Activated CD4-positive, alpha-beta T cell treated with anti-CD3 and anti-CD28 coated beads, Interleukin-2, Interleukin-6, amounts not matched to agents 100 ng/mL and 50 ng/mL, durations not matched to agents 16 hours and 8 hours (primary cell): ENCODE measurements around the gene PIAS1.
"Not testable (repeated sequence)": the region's sequence is repeated elsewhere in the genome, so short reads cannot be mapped to it uniquely, and the experiment has no call there.

Experiments used
- DNase-seq: peaks from one replicate; pipeline ENCODE4 v3.0.0-alpha.2; 2020

The PIAS1 gene

DNA sequence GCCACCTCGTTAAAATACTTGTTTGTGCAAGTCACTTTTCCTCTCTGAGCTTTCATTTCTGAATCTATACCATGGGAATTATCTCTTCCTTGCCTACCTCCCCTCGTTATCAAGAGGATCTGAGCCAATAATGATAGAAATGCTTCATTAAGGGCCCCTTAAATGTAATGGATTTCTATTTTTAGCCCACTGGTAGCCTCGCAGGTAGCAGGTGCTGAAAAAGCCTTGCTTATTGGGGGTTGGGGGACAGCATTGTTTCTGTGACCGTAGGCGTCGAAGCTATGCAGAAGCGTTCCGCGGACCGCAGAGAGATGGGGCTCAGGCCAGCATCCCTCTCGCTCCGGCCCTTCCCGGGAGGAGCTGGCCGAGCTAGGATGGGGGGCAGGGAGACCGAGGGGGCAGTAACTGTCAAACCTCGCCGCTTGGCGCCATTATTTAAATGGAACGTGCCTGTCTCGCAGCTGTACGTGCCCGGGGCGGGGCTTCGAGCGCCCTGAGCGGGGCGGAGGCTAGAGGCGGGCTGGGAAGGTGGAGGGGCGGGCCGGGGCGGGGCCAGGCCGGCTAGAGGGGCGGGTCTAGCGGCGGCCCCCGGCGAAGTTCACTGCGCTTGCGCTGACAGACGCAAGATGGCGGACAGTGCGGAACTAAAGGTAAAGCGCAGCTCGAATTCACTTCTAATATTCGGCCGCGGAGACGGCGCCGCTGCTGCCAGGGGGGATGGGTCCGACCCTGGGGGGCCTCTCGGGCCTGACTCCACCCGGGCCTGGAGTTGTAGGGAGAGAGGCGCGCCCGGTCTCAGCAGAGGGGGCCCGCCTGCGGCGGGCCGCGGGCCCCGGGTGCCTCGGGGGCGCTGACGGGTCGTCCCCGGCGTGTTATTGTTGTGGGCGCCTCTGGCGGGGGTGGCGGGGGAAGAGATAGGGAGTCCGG lies at the start of gene PIAS1:
PIAS1 (plus strand) TSS at position 615 of the 927 bp plus-strand sequence; CDS start at position 627, 12 bp downstream.
- peak; percentile 97 for DNase-seq

DNA sequence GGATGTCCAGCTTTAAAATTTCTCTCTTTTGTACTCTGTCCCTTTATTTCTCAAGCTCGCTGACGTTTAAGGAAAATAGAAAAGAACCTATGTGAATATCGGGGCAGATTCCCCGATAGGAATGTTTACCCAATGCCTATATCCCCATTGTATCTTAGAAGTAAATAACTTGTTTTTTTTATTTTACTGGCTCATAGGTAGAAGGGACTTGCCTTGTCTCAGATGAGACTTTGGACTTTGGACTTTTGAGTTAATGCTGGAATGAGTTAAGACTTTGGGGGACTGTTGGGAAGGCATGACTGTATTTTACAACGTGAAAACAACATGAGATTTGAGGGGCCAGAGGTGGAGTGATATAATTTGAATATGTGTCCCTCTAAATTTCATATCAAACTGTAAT lies 46.5 kb upstream of the PIAS1 start:
- DNase-seq: not testable (repeated sequence)

DNA sequence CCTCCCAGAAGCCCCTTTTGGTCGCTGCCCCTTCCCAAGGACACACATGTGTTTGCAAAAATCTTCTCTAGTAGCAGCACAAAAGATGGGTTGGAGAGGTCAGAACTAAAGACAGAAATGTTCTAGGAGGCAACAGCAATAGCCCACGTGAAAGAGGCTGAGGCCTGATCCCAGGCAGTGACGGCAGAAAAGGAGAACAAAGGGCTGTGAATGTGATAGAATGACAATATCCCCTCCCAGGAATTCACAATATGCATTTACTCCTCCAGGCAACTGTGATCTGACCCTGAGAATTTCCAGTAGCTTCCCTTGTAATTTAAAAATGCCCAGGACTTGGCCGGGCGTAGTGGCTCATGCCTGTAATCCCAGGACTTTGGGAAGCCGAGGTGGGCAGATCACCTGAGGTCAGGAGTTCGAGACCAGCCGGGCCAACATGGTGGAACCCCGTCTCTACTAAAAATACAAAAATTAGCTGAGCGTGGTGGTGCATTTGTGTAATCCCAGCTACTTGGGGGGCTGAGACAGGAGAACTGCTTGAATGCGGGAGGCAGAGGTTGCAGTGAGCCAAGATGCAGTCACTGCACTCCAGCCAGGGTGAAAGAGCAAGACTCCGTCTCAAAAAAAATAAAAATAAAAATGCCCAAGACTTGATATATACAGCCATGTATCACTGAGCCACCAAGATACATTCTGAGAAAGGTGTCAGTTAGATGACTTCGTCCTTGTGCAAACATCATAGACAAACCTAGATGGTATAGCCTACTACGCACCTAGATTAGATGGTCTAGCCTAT lies 43.6 kb upstream of the PIAS1 start:
- DNase-seq: no peak

DNA sequence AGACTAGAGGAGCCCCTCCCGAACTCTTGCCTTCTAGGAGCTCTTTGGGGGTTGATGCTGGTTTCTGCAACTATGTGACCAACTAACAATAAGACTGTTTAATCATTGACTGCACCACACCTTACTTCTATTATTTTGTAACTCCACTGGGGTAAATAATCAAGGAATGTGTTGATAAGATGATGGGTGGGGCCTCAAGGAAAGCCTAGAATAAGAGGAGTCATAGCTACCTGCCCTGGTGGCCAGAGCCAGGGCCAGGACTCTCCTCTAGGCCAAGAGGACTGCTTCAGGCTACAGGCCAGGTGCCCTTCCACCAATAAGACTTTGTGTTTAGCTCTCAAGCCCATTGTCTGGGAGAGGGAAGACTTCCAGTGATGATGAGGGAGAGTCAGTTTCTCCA lies 41.2 kb upstream of the PIAS1 start:
- DNase-seq: no peak

DNA sequence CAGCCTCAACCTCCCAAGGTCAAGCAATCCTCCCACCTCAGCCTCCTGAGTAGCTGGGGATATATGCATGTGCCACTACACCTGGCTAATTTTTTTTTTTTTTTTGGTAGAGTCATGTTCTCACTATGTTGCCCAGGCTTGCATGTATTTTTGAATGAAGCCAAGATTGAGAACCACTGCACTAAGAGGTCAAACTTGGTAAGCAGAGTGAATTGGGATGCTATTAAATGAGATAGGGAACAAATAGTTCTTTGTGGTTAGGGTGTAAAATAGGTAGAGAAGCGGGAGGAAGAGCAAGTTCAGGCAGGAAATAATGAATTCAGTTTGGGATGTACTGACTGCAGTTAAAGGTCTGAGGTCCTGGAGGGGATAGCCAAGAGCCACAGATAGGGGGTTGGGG lies 39.9 kb upstream of the PIAS1 start:
- no peak for DNase-seq

DNA sequence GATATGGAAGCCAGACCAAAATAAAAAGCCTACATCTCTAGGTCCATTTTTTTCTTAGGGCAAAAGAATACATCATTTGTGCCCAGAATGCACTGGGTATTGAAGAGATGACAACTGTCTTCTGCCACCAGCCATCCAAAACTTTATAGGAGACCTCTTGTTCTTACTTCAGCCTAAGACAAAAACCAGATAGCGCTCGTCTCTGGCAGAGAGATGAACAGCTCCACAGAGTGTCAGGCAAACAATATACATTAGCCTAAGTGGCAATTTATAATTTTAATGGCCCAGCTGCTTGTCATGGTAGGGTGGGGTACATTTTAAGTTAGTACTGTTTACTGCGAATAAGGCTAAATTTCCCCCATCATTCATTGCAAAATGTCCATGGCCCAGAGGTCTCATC lies 38.9 kb upstream of the PIAS1 start:
- no peak for DNase-seq

DNA sequence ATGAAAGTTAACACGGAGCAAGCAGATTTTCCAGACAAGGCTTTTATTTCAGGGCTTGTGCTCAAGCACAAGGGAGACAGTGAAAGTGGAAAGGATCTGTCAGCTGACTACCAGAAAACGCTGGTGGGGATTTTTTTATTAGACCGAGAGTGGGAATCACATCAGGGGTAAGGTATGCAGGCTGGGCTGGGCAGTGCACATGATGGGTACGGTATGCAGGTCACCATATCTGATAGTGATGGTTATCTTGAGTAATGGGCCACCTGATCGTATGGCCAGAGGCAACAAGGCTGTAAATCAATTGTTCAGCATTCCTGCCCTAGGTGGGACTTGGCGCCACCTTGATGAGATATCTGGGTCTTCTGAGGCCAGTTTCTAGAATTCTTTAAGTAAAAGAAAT lies 36.9 kb upstream of the PIAS1 start:
- DNase-seq: no peak

DNA sequence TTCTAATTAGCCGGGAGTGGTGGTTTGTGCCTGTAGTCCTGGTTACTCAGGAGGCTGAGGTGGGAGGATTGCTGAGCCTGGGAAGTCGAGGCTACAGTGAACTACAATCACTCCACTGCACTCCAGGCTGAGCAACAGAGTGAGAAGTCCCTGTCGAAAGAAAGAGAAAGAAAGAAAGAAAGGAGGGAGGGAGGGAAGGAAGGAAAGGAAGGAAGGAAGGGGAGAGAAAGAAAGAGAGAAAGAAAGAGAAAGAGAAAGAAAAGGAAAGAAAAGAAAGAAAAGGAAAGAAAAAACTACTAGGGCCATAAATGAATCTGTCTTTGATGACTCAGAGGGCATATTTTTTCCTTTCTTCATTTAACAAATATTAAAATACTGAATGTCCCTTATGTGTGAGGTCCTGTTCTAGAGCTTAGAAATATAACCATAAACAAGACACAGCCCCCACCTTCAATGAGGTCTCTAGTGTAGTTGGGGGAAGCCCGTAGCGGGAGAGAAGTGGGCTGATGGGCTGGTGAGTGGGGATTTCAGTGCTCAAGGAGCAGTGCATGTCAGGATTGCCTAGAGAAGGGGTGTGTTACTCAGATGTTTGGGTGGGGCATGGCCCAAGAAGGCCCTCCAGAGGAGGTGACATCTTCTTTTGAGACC lies 35.2 kb upstream of the PIAS1 start:
- no peak for DNase-seq

DNA sequence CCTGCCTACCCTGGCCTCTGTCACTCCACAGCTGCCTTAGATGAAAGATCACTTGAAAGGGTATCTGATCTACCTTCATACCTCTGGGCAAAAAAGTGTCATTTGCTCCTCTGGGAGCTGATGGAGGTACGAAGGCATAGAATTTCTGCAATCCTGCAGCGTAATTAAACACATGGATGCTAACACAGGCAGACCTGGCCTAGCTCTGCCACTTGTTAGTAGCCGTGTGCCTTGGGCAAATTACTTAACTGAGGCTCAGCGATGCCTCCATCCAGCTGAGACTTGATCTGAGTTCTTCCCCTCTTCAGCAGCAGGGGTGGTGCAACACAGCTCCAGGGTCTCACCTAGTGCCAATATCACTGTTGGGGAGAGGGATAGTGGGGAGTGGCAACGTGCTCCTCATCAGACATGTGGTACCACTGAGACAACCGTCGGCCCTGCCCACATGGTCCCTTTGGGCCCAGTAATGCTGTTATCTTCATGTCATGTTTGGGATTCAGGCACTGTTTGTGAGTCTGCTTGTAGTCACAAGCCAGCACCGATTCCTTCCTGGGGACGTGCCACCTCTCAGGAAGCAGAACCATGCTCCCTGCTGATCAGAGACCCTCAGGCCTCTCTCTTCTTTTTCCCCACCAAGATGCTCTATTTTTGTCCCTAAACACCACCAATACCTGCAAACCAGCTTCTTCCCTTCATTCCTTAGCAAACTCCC lies 34.1 kb upstream of the PIAS1 start:
- DNase-seq: no peak

DNA sequence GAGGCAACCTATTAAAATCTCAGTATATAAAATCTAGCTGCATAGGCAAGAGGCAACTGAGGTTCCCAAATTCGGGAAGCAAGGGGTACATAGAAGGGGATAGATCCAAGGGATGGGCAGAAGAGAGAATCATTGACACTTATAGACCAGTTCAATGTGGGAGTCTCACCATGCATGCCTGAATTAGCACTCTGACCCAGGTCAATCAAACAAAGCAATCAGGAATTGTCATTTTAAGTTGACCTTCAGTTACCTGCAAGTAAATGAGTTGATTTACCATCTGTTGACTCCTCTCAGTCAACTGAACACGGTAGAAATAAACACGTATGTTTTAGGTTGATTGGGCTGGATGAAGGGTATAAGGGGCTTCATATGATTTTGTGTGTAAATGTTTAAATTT lies 33.4 kb upstream of the PIAS1 start:
- DNase-seq: no peak

DNA sequence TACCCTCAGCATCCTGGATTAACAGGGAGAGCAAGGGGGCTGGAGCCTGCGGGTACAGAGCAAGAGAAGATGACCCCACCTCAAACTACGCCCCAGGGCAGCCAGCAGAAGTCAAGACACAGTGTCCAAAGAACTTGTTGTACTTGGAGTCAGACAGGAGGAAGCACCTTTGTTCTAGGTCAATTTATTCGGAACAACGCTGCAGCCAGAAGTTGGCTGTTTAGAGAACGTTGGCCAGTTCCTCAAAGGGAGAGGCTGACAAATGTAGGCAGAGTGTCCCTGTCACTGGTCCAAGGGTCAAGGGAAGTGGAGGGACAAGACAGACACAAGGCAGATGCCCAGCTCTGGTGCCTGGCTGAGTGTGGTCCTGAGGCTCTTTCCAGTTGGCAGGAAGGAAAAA lies 32.1 kb upstream of the PIAS1 start:
- no peak for DNase-seq

DNA sequence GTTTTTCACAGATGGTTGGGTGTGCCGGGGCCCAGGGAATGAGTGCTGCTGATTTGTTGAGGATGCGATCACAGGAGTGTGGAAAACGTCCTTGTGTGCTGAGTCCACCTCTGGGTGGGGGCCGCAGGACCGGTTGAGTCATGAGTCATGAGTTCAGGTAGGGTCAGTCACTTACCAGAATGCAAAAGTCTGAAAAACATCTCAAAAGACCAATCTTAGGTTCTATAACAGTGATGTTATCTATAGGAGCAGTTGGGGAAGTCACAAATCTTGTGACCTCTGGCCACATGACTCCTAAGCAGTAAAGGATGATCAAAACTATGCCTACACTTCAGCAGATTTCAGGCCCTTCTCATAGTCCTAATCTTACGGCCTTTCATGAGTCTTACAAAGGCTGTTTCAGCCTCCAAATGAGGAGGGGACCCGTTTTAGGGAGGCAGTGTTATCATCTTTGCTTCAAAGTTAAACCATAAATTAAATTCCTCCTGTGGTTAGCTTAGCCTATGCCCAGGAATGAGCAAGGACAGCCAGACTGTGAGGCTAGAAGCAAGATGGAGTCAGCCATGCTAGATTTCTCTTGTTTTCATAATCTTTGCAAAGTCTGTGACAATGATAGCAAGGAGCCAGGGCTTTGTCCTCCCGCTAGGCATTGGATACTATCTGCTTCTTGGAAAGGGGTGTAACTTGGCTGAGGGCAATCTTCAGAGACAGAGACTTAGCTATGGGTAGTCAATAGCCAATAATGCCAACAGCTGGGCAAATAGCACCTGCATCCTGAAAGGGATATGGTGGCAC lies 30.6 kb upstream of the PIAS1 start:
- DNase-seq: no peak

DNA sequence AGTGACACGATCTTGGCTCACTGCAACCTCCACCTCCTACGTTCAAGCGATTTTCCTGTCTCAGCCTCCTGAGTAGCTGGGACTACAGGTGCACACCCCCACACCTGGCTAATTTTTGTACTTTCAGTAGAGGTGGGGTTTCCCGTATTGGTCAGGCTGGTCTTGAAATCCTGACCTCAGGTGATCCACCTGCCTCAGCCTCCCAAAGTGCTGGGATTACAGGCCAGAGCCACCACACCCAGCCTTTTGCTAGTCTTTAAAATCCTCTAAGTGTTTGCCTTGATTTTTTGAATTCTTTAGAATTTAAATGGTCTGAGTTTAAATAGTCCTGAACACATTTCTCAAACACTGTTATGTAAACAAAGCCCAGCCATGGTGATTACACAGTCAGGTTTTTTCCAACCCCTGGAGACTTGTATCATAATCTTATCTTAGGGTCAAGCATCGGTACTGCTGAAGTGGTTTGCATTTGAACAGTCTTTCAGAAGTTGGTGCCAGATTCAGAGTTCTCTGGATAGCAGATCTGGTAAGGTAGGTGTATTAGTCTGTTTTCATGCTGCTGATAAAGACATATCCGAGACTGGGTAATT lies 28.2 kb upstream of the PIAS1 start:
- DNase-seq: no peak

DNA sequence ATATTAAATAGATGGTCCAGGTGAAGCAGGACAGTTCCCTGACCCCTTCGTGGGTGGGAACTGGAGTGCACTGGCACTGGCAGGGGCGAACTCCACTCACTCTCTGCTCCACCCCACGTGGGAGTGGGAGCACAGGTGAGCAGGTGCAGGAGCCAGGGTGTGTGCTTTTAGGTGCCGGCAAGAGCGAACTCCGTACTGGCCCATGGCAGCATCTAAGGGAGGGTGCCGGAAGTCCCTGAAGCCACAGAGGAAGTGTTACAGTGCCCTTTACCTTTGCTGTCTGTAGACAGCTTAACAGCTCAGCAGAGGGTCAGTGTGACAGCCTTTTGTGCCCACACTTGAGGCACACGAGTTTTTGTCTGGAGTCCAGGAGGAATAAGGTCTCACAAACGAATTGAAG lies 26.7 kb upstream of the PIAS1 start:
- no peak for DNase-seq

DNA sequence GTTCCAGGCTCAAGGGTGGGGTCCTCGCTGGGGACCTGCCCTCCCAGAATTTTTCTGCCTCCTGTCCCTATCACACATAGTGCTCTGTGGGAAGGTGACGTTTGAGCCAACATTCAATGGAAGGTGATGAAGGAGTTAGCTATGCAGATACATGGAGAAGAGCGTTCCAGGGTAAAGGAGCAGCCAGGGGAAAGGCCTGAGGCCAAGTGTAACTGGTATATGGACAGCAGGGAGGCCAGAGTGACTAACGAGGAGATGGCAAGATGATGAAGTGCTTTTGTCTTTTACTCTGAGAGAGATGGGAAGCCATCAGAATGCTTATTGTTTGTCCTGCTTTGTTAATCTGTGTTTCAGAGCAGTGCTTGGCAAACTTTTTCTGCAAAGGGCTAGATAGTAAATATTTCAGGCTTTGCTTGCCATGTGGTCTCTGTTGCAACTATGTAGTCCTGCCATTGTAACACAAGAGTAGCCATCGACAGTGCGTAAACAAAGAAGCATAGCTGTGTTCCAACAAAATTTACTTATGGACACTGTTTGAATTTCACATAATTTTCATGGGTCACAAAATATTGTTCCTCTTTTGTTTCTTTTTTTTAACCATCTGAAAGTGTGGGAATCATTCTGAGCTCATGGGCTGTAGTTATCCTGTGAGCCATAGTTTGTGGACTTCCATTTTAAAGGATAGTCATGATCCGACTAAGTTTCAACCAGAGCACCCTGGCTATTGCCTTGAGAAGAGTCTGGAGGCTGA lies 25.8 kb upstream of the PIAS1 start:
- no peak for DNase-seq

DNA sequence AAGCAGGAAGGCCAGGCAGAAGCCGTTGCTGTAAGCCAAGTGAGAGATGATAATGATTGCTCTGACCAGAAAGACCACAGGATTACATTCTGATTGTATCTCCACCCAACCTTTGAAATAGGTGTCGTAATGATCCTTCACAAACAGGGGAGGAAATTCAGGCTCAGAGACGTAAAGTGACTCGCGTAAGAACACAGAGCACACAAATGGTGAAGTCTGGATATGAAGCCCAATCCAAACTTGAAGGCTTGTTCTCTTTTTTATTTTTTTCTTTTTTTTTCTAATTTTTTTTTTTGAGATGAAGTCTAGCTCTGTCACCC lies 25.3 kb upstream of the PIAS1 start:
- no peak for DNase-seq

DNA sequence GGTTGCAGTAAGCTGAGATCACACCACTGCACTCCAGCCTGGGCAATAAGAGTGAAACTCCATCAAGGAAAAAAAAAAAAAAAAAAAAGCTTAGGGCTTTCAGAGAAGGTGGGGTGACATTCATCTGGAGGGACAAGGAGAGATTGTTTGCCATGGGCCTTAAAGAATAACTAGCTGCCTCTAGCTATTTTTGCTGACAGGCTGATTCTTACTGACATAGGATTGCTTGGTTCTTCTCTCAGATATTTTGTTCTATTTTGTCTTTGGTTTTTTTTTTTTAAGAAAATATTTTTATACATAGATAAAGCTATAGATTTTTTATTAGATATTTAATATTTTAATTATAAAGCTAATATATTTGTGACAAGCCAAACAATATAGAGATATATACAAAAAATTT lies 24.2 kb upstream of the PIAS1 start:
- no peak for DNase-seq

DNA sequence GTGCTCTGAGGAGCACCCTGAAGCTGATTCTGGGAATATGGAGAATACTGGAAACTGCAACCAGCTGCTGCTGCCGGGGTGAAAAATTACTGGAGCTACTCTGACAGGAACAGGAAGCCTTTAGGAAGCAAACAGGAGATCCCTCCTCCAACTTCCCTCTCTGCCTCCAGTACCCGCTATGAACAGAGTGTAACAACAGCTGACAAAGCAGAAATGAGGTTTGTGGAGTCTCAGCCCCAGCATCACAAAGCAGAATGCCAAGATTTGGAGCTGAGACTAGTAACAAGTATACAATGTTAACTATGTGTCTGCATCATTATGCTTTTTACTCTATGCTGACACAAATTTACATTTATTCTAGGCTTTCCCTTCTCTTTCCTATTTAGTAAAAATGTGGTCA lies 22.7 kb upstream of the PIAS1 start:
- DNase-seq: no peak

DNA sequence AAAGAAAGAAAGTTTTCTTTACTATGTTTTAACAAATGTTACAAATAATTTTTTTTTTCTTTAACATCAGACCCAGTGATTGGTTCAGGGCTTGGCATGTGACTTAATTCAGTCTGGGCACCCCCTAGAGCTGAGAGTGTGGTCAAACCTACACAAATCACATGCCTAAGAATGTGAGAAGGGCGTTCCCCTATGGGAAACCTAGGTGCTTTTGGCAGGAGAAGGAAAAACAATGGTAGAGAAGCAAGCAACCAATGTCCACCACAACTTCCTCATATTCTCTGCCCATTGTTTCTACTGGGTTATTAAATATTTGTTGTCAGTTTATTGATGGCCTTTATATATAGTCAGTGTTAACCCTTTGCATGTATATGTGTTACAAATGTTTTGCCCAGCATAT lies 21.4 kb upstream of the PIAS1 start:
- DNase-seq: no peak

DNA sequence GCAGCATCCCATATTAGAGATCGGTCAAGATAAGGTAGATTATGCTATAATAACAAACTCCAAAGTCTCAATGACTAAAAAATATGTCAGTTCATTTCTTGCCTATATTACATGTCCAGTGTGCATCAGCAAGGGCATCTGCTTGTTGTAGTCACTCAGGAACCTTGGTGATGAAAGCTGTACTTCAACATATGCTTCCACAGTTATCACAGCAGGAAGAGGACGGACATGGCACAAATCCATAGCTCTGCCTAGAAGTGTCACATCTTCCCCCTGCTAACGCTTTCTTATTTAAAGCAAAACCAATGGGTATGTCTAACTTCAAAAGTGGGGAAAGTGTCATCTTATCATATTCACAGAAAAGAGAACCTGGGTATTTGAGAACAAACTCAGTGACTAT lies 20.0 kb upstream of the PIAS1 start:
- no peak for DNase-seq

DNA sequence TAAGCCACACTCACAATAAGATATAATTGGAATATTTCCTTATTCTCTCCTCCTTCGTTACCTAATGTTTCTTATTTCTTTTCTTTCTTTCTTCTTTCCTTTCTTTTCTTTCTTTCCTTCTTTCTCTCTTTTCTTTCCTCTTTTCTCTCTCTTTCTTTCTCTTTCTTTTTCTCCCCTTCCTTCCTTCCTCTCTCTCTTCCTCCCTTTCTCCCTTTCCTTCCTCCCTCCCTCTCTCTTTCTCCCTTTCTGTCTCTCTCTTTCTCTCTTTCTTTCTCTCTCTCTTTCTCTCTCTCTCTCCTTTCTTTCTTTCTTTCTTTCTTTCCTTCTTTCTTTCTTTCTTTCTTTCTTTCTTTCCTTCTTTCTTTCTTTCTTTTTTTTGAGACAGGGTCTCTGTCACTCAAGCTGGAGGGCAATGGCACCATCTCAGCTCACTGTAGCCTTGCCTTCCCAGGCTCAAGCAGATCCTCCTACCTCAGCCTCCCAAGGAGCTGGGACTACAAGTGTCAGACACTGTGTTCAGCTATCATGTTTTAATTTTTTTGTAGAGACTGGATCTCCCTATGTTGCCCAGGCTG lies 19.3 kb upstream of the PIAS1 start:
- DNase-seq: no peak
